Nephron progenitor cell (in vitro differentiated cells): ENCODE data around the gene LPA.

Experiments used
- DNase-seq: peaks from one replicate; pipeline ENCODE4 v3.0.0; 2021
- H3K27ac Mint-ChIP-seq: 2 replicates; pipeline ENCODE4 v1.8.0; 2021; ENCODE audit warnings: mild to moderate bottlenecking, moderate library complexity, mixed read lengths
- H3K27me3 Mint-ChIP-seq: 2 replicates; pipeline ENCODE4 v1.8.0; 2021; ENCODE audit warnings: mild to moderate bottlenecking, low read depth, mixed read lengths; ENCODE audit not compliant: poor library complexity
- H3K36me3 Mint-ChIP-seq: 2 replicates; pipeline ENCODE4 v1.8.0; 2021; ENCODE audit warnings: low read depth, mixed read lengths
- H3K4me1 Mint-ChIP-seq: 2 replicates; pipeline ENCODE4 v1.8.0; 2021; ENCODE audit warnings: mixed read lengths
- H3K4me3 Mint-ChIP-seq: 2 replicates; pipeline ENCODE4 v1.8.0; 2021; ENCODE audit warnings: mild to moderate bottlenecking, moderate library complexity, mixed read lengths
- H3K9me3 Mint-ChIP-seq: 2 replicates; pipeline ENCODE4 v1.8.0; 2021; ENCODE audit warnings: mild to moderate bottlenecking, moderate library complexity, mixed read lengths
- CTCF ChIP-seq: fragments of 200-600 bp; sonication (generic); IDR thresholded peaks from 2 replicates; pipeline ENCODE4 v1.5.0; 2021; ENCODE audit warnings: antibody characterized with exemption

The LPA gene

GRCh38 chr6:160508599-160508998, 155.5 kb downstream of the LPA start:
- peaks cover 2% of the 10 kb centered on the region for H3K27me3 Mint-ChIP-seq
- H3K36me3 Mint-ChIP-seq: peaks cover 5% of the 10 kb centered on the region
- H3K4me3 Mint-ChIP-seq: no peak overlapping the region
- H3K9me3 Mint-ChIP-seq: peaks cover 31% of the 10 kb centered on the region
- no peak for DNase-seq
- no peak overlapping the region for H3K27ac Mint-ChIP-seq
- no peaks in the 10 kb centered on the region for H3K4me1 Mint-ChIP-seq
- TF ChIP-seq CTCF: no peak

DNA sequence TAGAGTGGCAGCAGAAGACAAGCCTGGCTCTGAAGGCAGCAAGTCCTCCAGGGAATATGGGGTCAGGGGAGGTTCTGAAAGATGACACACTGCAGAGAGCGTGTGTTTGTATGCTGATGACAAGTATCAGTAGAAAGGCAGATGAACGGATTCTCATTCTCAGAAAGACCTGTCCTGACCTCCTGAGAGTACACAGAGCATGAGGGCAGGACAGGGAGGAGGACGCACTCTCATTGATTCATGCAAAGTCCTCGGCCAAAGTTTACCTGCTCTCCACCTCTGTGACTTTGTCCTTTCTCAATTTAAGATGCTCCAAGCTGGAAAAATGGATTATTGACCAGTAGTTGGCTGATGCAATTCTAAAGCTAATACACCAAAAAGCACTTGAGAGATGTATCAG, 156.7 kb downstream of the LPA start:
- H3K9me3 Mint-ChIP-seq: peaks cover 30% of the 10 kb centered on the region
- no peak for DNase-seq
- TF ChIP-seq CTCF: no peak
- H3K4me1 Mint-ChIP-seq: no peaks in the 10 kb centered on the region
- H3K36me3 Mint-ChIP-seq: peaks cover 5% of the 10 kb centered on the region
- peaks cover 2% of the 10 kb centered on the region for H3K27me3 Mint-ChIP-seq
- H3K4me3 Mint-ChIP-seq: no peak overlapping the region
- no peak overlapping the region for H3K27ac Mint-ChIP-seq

- H3K36me3 Mint-ChIP-seq: peaks cover 8% of the 10 kb centered on the region
- H3K4me3 Mint-ChIP-seq: no peak overlapping the region
- H3K27ac Mint-ChIP-seq: no peak overlapping the region
- DNase-seq: no peak
- no peak for TF ChIP-seq CTCF
- peaks cover 30% of the 10 kb centered on the region for H3K9me3 Mint-ChIP-seq
- H3K27me3 Mint-ChIP-seq: peaks cover 2% of the 10 kb centered on the region
- no peaks in the 10 kb centered on the region for H3K4me1 Mint-ChIP-seq
Observed at GRCh38 chr6:160505970-160506369, 158.1 kb downstream of the LPA start.

- peaks cover 35% of the 10 kb centered on the region for H3K36me3 Mint-ChIP-seq
Observed at GRCh38 chr6:160500639-160501038, 163.4 kb downstream of the LPA start.

DNA sequence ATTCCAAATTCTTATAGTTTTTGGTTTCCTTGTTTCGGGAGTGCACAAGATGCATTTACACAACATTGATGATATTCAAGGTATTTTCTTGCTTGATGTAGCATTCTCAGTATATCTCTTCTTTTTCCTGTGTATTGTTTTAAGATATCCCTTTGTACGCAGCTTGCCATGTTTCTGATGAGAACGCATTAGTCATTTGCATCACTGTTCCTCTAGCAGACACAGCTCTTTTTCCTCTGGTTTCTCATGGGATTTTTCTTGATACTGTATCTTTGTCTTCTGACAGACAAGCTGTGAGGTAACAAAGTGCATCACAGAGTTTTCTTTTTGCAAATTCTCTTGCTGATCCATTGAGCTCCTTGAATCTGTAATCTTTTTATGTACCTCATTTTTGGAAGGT, 169.5 kb downstream of the LPA start:
- no peak for TF ChIP-seq CTCF
- Mint-ChIP-seq H3K9me3 (no peaks in the 10 kb centered on the region), H3K4me3 (no peak overlapping the region), H3K27ac (no peak overlapping the region), H3K4me1 (no peaks in the 10 kb centered on the region), H3K27me3 (no peaks in the 10 kb centered on the region), H3K36me3 (peaks cover 18% of the 10 kb centered on the region)
- DNase-seq: no peak

More at GRCh38 chr6:160500639-160501038, 163.4 kb downstream of the LPA start:
- H3K27me3 Mint-ChIP-seq: no peaks in the 10 kb centered on the region
- H3K4me3 Mint-ChIP-seq: no peak overlapping the region
- H3K9me3 Mint-ChIP-seq: peaks cover 26% of the 10 kb centered on the region
- H3K27ac Mint-ChIP-seq: no peak overlapping the region
- DNase-seq: no peak
- no peak for TF ChIP-seq CTCF
- H3K4me1 Mint-ChIP-seq: no peaks in the 10 kb centered on the region

DNA sequence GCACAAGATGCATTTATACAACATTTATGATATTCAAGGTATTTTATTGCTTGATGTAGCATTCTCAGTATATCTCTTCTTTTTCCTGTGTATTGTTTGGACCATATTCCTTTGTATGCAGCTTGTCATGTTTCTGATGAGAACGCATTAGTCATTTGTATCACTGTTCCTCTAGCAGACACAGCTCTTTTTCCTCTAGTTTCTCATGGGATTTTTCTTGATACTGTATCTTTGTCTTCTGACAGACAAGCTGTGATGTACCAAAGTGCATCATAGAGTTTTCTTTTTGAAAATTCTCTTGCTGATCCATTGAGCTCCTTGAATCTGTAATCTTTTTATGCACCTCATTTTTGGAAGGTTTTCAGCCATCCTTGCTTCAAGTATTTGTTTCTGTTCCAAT, 175.0 kb downstream of the LPA start:
- Mint-ChIP-seq H3K4me1 (no peaks in the 10 kb centered on the region), H3K27me3 (no peaks in the 10 kb centered on the region), H3K9me3 (no peaks in the 10 kb centered on the region), H3K4me3 (no peak overlapping the region), H3K27ac (no peak overlapping the region), H3K36me3 (peaks cover 10% of the 10 kb centered on the region)
- DNase-seq: no peak
- TF ChIP-seq CTCF: no peak
